Right kidney (tissue), 1 donor: ENCODE measurements around the gene PCBP3.
"Not testable (repeated sequence)": the region's sequence is repeated elsewhere in the genome, so short reads cannot be mapped to it uniquely, and the experiment has no call there.

Source experiments
- DNase-seq: peaks from one replicate; pipeline ENCODE4 v3.0.0-alpha.2; 2016

PCBP3 gene

DNA sequence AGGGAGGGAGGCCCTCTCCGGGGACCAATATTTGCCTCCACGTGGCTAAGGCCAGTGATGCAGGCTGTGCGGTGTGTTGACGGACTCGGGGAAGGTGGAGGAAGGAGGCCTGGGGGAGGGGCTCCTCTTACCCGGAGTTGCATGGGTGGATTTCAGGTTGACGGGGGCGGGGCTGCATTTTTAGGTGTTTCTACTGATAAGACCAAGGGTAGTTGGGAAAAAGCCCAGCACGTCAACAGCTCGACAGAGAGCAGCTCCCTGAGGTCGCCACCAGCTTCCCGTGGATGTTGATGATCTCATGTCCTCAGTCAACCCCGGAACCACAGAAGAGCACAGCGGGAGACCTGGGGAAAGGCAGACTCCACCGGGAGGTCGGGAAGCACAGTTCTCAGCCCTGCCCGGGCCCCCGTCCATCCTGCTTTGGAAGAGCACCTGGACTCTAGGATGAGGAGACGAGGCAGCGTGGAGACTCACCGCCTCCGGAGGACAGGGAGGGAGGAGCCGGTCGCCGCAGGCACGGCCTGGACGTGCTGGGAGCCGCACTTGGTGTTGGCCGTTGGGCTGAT is 305.1 kb downstream of the PCBP3 start:
- DNase-seq: no peak

- DNase-seq: no peak
Measured at GRCh38 chr21:45949928-45950739, 306.6 kb downstream of the PCBP3 start.

DNA sequence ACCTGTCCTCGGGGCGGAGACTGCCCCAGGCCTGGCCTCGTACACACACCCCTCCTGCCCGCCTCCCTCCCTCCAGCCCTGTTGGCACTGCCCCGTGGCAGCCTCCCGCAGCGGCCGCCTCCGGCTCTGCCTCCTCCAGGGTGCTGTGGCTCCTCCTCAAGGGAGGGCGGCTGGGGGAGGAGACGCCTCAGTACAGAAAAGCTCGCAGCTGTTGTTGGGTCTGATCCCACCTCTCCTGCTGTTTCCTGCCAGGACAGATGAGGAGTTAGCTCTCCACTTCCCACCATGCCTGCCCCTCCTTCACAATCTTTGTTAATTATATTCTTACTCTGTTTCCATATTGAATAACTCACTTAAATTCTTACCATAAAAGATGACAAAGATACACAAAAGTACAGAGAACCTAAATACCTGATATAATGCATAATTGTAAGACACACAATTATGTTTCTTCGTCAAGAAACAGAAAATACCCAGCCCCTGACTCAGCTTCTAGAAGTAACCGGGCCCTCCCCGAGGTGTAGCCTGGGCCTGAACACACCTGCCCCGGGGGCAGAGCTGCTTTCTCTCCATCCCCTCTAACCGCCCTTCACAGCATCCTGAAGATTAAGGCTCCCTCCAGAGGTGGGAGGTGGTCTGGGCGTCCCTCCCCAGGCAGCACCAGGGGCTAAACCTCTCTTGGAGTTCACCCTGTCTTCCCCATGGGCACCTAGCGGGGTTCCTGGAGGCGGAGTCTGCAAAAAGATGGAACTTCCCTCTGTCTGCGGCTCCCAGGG is 307.4 kb downstream of the PCBP3 start:
- peak; percentile 33 for DNase-seq

- no peak for DNase-seq
Measured at GRCh38 chr21:45951676-45952075, 308.2 kb downstream of the PCBP3 start.

DNA sequence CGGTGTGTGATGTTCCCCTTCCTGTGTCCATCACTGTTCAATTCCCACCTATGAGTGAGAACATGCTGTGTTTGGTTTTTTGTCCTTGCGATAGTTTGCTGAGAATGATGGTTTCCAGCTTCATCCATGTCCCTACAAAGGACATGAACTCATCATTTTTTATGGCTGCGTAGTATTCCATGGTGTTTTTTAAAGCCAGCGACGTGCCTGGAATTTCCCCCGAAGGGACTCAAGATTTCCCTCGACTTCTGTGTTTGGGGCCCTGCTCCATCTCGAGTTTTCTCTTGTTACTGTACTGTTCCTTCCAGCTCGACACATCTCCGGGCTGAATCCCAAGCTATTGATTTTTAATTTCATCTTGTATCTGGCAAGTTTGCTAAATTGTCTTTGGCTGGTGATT is 309.0 kb downstream of the PCBP3 start:
- DNase-seq: not testable (repeated sequence)

DNA sequence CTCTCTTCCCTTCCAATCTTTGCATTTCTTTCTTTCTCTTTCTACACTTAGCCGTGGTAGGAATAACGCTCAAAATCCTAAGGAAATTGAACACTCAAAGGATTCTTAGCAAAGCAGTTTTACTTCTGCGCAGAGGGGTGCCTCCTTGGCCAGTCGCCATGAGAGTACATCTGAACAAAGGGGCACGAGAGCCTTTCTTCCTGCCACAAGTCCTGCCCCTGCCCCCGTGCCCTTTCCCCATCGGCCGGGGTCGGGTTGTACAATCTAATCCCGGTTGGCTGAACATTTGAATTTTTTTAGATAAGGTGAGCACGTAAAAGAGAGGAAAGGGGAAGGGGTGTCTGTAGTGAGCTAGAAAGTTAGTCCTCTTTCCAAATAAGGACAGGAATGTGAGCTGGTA is 309.4 kb downstream of the PCBP3 start:
- DNase-seq: no peak

DNA sequence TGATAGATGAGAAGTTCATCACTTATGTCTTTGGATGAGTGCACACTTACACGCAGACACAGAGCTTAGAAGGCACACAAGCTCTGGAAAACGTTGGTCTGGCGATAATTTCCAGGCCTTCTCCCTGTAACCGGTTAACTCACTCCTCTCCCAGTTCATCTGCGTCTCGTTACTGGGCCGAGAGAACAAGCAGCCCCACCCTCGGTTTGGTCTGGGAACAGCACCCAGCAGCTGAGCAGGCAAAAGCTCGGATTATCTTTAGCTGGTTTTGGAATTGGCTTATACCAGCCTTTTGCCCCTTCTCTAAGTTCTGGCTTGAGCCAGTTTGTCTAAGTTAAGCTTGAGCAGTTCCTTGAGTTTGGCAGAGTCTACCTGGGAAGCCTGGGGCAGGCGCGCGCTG is 310.7 kb downstream of the PCBP3 start:
- DNase-seq: no peak

GRCh38 chr21:45954921-45955320 is 311.4 kb downstream of the PCBP3 start:
- DNase-seq: no peak

- DNase-seq: no peak
Measured at GRCh38 chr21:45957551-45957950, 314.0 kb downstream of the PCBP3 start.

- no peak for DNase-seq
Measured at GRCh38 chr21:45957981-45958600, 314.6 kb downstream of the PCBP3 start.

- DNase-seq: no peak
Measured at GRCh38 chr21:45959182-45959581, 315.7 kb downstream of the PCBP3 start.

DNA sequence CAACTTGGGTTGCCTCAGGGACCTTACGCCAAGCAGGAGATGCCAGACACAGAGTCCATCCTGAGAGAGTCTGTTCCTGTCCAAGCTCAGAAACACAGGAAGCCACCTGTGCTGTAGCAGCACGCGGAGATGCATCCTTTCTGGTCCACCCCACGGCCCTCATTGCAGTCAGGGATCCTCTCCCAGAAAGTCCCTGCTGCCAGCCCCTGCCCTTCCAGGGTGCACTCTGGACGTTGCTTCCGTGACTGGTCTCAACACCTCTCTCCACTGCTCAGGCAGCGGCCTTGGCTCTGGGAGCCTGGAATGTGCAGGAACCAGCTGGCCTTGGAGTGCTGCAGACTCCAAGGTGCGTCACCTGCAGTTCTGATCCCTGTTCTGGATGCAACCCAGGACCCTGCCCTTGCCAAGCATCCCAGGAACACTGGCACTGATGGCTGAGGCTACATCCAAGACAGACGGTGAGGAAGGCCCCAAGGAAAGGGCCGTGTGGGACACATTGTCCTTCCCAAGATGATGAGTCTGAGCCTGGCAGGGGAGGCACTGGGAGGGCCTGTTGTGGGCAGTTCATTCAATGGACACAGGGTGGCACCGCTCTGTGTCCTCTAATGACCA is 316.4 kb downstream of the PCBP3 start:
- DNase-seq: no peak

- DNase-seq: not testable (repeated sequence)
Measured at GRCh38 chr21:45961408-45961807, 317.9 kb downstream of the PCBP3 start.

DNA sequence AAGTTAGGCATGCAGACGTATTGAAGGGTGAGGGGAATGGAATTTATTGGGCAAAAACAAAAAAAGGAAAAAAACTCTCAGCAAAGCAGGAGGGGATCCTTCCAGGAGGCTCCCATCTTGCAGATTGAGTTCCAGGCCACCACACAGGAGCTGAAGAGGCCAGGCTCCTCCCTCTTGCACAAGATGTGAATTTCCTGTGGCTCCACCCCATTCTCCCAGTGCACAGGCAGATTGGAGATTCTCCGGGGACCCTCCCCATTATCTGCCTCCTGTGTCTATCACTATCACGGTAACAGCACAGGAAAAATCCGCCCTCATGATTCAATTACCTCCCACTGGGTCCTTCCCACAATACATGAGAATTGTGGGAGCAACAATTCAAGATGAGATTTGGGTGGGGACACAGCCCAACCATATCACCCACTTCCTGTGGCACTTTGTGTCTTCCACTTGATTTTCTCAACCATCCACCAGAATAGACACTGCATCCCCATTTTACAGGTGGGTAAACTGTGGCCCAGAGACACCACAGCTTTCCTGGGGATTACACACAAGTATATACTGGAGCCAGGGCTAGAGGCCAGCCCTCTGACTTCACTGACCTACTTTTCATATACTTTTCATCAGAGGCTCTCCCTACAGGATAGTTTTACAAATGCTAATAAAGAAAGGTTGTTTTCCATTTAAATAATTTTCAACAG is 319.2 kb downstream of the PCBP3 start:
- DNase-seq: no peak

DNA sequence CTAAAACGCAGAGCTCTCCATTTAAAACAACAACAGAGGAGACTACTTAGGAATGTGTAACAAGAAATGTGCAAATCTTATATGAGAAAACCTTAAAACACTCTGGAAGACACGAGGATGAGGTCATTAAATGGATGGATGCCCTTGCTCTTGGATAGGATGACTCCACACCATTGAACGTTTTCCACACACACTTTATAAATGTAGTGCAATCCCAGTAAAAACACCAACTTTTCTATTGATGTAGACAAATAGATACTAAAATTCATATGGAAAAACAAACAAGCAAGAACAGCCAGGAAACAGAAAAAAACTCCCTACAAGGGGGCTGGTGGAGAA is 319.7 kb downstream of the PCBP3 start:
- no peak for DNase-seq

GRCh38 chr21:45964649-45965048 is 321.1 kb downstream of the PCBP3 start:
- no peak for DNase-seq

GRCh38 chr21:45965084-45965809 is 321.7 kb downstream of the PCBP3 start:
- DNase-seq: no peak

DNA sequence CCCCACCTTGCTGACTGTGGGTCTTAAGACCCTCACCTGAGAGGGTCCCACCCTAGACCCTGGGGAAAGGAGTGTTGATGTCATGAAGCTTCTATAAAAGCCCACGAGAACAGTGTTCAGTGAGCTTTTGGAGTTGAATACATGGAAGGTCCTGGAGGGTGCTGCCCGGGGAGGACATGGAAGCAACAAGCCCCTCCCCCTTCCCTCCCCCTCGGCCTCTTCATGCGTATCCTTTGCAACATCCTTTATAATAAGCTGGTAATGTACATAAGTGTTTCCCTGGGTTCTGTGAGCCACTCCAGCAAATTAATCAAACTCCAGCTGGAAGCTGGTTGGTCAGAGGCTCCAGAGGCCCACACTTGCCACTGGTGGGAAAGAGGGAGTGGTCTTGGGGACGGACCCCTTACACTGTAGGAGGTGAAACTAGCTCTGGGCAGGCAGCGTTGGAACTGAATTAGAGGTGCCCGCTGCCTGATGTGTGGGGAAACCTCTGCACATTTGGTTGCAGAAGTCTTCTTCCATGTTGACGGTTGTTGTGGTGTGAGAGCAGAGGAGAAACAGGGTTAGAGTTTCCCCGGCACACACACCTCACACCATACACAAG is 323.4 kb downstream of the PCBP3 start:
- no peak for DNase-seq

- DNase-seq: no peak
Measured at GRCh38 chr21:45969921-45970673, 326.6 kb downstream of the PCBP3 start.
